Measurements from ENCODE around the gene FBXO22. TPM values are rescaled to one million over a fixed set of nuclear protein-coding genes. Genes with fewer than 3 reads are reported as not detected.

Gene FBXO22
- total and polyA plus RNA-seq, 2 of the 13 experiments (the other 11 are each of a cell fraction or from before 2014, with no cell fraction given) = 45.7 to 112 TPM

- intact Hi-C loops (cut with micrococcal nuclease; ENCODE audit: unreplicated experiment) = no loop called here
- DNase-seq (ENCODE audit: low spot score) (no peak), FAIRE-seq (no peak), ATAC-seq (no peak)
- Histone ChIP-seq H3K79me2 (ENCODE audit: insufficient read depth, low read length) (no peaks in the 10 kb centered on the region), H3K27me3 (ENCODE audit: control insufficient read depth in 1 of 2, insufficient read depth in 2 of 2, low read length in 2 of 2) (no peaks in the 10 kb centered on the region), H3K4me3 (replicated peaks in 1 of 3; ENCODE audit: insufficient read depth in 1 of 3, low read depth in 2 of 3, low read length in 3 of 3) (no peak overlapping the region), H3K27ac (ENCODE audit: extremely low read length, insufficient read depth, low read length) (no peak overlapping the region), H3K36me3 (replicated peaks in 1 of 2; ENCODE audit: control insufficient read depth in 1 of 2, insufficient read depth in 2 of 2, low read length in 2 of 2) (no peaks in the 10 kb centered on the region), H3K4me2 (ENCODE audit: low read depth, low read length) (no peak overlapping the region), H2AFZ (ENCODE audit: low read length) (no peak overlapping the region), H4K20me1 (ENCODE audit: insufficient read depth, low read length) (no peaks in the 10 kb centered on the region), H3K4me1 (ENCODE audit: insufficient read depth, low read length) (no peaks in the 10 kb centered on the region), H3K9me3 (ENCODE audit: low read length) (no peaks in the 10 kb centered on the region), H3K9ac (ENCODE audit: insufficient read depth, low read depth, low read length) (no peak overlapping the region)
- no TSS peak for BruUV-seq (replicated peaks)
- ChIA-PET POLR2A (no interaction called here), CTCF (ENCODE audit: low intra/inter-chr PET ratio, low total read pairs) (no interaction called here)
- no peak for TF ChIP-seq ZNF883 (CRISPR knock-in tag; IDR thresholded peaks at IDR 0.05; ENCODE audit: not compliant biosample characterization)
- 65% methylated on average over 4 of the region's 4 CpGs for WGBS (ENCODE audit: low lambda C conversion rate)
- in situ Hi-C loops (cut with HindIII; ENCODE audit: extremely low pct_ligation_motif_present, low pct_unique_long_range_greater_than_20kb) = no loop called here
These were observed 48.8 kb downstream of the FBXO22 start for GRCh38 chr15:75952525-75952924.

DNA sequence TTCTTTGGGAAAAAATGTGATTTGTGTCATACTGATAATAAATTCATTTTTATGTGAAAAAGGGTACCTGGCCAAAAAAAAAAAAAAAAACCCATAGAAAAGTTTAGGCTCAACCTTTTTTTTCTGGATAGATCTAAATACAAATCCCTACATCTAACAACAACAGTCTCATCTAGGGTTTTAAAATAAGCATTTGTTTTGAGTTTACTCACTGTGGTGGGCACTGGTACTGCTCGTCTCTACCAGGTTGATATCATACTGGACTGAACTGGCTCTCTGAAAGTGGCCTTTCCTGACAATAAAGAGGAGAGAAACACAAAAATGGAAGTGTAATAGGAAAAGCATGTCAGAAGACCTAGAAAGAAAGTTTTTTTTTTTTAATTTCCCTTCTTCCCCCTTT is 52.0 kb downstream of the FBXO22 start:
- CTCF ChIA-PET (ENCODE audit: low intra/inter-chr PET ratio, low total read pairs) = no interaction called here
- H3K9me3 ChIP-seq (ENCODE audit: low read length) = no peaks in the 10 kb centered on the region
- no peak overlapping the region for H3K27ac ChIP-seq (ENCODE audit: extremely low read length, insufficient read depth, low read length)
- BruUV-seq (replicated peaks) = no TSS peak
- POLR2A ChIA-PET = no interaction called here
- peaks cover 0 to 3% of the 10 kb centered on the region in 2 experiments; a peak in 1 of 5 replicates for H3K27me3 ChIP-seq (ENCODE audit: control insufficient read depth in 1 of 2, insufficient read depth in 2 of 2, low read length in 2 of 2)
- intact Hi-C loops (cut with micrococcal nuclease; ENCODE audit: unreplicated experiment) (no loop called here), in situ Hi-C loops (cut with HindIII; ENCODE audit: extremely low pct_ligation_motif_present, low pct_unique_long_range_greater_than_20kb) (no loop called here)
- 20% methylated on average over 1 of the region's 1 CpG for WGBS (ENCODE audit: low lambda C conversion rate)
- DNase-seq (ENCODE audit: low spot score) (no peak), FAIRE-seq (no peak), ATAC-seq (no peak)
- H3K4me2 ChIP-seq (ENCODE audit: low read depth, low read length) = no peak overlapping the region
- no peak overlapping the region for H3K4me3 ChIP-seq (replicated peaks in 1 of 3; ENCODE audit: insufficient read depth in 1 of 3, low read depth in 2 of 3, low read length in 3 of 3)
- no peaks in the 10 kb centered on the region for H3K36me3 ChIP-seq (replicated peaks in 1 of 2; ENCODE audit: control insufficient read depth in 1 of 2, insufficient read depth in 2 of 2, low read length in 2 of 2)
- TF ChIP-seq ZNF12 (CRISPR knock-in tag; IDR thresholded peaks at IDR 0.05) (no peak), CEBPB (IDR thresholded peaks at IDR 0.05; ENCODE audit: borderline replicate concordance, low read depth, low read length) (no peak), ZNF3 (CRISPR knock-in tag; IDR thresholded peaks at IDR 0.05) (no peak), RBM22 (optimal IDR thresholded peaks at IDR 0.05; ENCODE audit: low read length) (no peak), ZBTB37 (CRISPR knock-in tag; IDR thresholded peaks at IDR 0.05) (no peak), NFE2 (CRISPR knock-in tag; IDR thresholded peaks at IDR 0.05) (no peak), PITX1 (CRISPR knock-in tag; IDR thresholded peaks at IDR 0.05) (no peak), ZBTB21 (CRISPR knock-in tag; IDR thresholded peaks at IDR 0.05) (no peak), KDM6A (CRISPR knock-in tag; IDR thresholded peaks at IDR 0.05; ENCODE audit: low read depth) (no peak), SRSF4 (IDR thresholded peaks at IDR 0.05; ENCODE audit: low read depth, low read length, poor library complexity, severe bottlenecking) (no peak)
- TF ChIP-seq, protein P1, sequence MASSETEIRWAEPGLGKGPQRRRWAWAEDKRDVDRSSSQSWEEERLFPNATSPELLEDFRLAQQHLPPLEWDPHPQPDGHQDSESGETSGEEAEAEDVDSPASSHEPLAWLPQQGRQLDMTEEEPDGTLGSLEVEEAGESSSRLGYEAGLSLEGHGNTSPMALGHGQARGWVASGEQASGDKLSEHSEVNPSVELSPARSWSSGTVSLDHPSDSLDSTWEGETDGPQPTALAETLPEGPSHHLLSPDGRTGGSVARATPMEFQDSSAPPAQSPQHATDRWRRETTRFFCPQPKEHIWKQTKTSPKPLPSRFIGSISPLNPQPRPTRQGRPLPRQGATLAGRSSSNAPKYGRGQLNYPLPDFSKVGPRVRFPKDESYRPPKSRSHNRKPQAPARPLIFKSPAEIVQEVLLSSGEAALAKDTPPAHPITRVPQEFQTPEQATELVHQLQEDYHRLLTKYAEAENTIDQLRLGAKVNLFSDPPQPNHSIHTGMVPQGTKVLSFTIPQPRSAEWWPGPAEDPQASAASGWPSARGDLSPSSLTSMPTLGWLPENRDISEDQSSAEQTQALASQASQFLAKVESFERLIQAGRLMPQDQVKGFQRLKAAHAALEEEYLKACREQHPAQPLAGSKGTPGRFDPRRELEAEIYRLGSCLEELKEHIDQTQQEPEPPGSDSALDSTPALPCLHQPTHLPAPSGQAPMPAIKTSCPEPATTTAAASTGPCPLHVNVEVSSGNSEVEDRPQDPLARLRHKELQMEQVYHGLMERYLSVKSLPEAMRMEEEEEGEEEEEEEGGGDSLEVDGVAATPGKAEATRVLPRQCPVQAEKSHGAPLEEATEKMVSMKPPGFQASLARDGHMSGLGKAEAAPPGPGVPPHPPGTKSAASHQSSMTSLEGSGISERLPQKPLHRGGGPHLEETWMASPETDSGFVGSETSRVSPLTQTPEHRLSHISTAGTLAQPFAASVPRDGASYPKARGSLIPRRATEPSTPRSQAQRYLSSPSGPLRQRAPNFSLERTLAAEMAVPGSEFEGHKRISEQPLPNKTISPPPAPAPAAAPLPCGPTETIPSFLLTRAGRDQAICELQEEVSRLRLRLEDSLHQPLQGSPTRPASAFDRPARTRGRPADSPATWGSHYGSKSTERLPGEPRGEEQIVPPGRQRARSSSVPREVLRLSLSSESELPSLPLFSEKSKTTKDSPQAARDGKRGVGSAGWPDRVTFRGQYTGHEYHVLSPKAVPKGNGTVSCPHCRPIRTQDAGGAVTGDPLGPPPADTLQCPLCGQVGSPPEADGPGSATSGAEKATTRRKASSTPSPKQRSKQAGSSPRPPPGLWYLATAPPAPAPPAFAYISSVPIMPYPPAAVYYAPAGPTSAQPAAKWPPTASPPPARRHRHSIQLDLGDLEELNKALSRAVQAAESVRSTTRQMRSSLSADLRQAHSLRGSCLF (CRISPR knock-in tag; IDR thresholded peaks at IDR 0.05; ENCODE audit: borderline replicate concordance) = no peak
- no peaks in the 10 kb centered on the region for H3K79me2 ChIP-seq (ENCODE audit: insufficient read depth, low read length)
- H4K20me1 ChIP-seq (ENCODE audit: insufficient read depth, low read length) = no peaks in the 10 kb centered on the region
- H2AFZ ChIP-seq (ENCODE audit: low read length) = no peak overlapping the region
- no peak overlapping the region for H3K9ac ChIP-seq (ENCODE audit: insufficient read depth, low read depth, low read length)
- no peaks in the 10 kb centered on the region for H3K4me1 ChIP-seq (ENCODE audit: insufficient read depth, low read length)

Measured in HepG2 (cell line).